AG09309 (cell line): ENCODE data around the gene CFAP97D1.

ENCODE experiments used
- DNase-seq: peaks from one replicate; pipeline ENCODE4 v3.0.0-alpha.2; 2010; ENCODE audit warnings: low read depth
- H3K4me3 ChIP-seq: 2 replicates; pipeline ENCODE4 v1.5.1; 2011; ENCODE audit warnings: mild to moderate bottlenecking, low read depth, low read length, moderate library complexity; ENCODE audit not compliant: control insufficient read depth
- TF ChIP-seq, protein P1 (sequence below): IDR thresholded peaks from 2 replicates; pipeline ENCODE4 v1.5.1; 2011; ENCODE audit warnings: mild to moderate bottlenecking, low read depth, low read length, inconsistent platforms; ENCODE audit not compliant: insufficient read depth, control insufficient read depth; ENCODE audit errors: missing control alignments

Gene CFAP97D1

GRCh38 chr17:43766413-43767052 is 13.7 kb upstream of the CFAP97D1 start:
- TF ChIP-seq, protein P1, sequence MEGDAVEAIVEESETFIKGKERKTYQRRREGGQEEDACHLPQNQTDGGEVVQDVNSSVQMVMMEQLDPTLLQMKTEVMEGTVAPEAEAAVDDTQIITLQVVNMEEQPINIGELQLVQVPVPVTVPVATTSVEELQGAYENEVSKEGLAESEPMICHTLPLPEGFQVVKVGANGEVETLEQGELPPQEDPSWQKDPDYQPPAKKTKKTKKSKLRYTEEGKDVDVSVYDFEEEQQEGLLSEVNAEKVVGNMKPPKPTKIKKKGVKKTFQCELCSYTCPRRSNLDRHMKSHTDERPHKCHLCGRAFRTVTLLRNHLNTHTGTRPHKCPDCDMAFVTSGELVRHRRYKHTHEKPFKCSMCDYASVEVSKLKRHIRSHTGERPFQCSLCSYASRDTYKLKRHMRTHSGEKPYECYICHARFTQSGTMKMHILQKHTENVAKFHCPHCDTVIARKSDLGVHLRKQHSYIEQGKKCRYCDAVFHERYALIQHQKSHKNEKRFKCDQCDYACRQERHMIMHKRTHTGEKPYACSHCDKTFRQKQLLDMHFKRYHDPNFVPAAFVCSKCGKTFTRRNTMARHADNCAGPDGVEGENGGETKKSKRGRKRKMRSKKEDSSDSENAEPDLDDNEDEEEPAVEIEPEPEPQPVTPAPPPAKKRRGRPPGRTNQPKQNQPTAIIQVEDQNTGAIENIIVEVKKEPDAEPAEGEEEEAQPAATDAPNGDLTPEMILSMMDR: peak; percentile 87
- DNase-seq: no peak
- H3K4me3 ChIP-seq: no peak overlapping the region

DNA sequence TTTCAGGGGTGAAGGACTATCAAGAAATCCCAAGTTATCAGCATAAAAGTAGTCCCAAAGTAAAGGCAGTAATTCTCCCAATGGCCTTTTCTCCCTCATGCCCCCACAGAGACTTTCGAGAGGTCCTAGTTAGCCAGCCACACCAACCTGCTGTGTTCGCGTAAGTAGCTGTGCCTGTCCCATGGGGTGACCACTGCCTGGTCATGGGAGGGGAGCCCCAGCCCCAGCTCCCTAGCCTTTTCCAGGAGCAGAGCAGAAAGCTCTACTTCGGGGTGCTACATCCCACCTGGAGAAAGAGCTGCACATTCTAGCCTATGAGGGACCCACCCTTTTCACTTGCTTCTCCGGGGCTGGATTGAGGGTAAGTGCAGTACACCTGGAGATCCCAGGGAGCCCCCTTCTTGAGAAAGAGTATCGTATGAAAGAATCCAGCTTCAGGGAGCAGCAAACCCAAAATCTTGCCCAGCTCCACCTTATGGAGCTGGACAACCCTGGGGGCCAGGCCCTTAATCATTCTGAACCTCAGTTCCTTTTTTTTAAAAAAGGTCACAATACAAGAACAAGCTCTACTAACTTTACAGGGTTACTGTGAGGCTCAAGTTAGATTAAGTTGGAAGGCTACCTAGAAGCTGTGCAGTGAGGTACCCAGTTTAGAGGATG is 13.1 kb upstream of the CFAP97D1 start:
- no peak for DNase-seq
- H3K4me3 ChIP-seq: no peak overlapping the region
- TF ChIP-seq, protein P1: no peak

GRCh38 chr17:43767713-43768059 is 12.5 kb upstream of the CFAP97D1 start:
- TF ChIP-seq, protein P1: no peak
- no peak overlapping the region for H3K4me3 ChIP-seq
- no peak for DNase-seq

DNA sequence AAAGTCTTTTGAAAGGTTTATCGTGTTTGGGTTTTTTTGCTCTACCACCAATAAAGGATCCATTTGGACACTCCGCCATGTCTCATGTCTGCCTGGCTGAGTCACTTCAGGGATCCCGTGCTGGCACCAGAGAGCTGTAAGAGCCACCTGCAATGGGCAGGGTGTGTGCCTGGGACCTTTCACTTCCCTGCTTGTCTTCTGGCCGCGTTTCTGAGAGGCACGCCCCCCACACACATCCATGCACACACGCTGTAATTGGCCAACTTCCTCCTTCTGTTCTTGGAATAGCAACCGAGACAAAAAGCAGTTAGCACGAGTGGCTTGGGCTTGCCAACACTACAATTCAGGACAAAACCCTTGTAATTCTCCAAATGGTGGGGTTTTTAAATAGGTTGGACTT is 11.9 kb upstream of the CFAP97D1 start:
- DNase-seq: no peak
- H3K4me3 ChIP-seq: no peak overlapping the region
- TF ChIP-seq, protein P1: no peak

GRCh38 chr17:43768943-43769342 is 11.3 kb upstream of the CFAP97D1 start:
- TF ChIP-seq, protein P1: no peak
- no peak overlapping the region for H3K4me3 ChIP-seq
- no peak for DNase-seq

- TF ChIP-seq, protein P1: no peak
- no peak for DNase-seq
- no peak overlapping the region for H3K4me3 ChIP-seq
Observed at GRCh38 chr17:43769426-43769825, 10.8 kb upstream of the CFAP97D1 start.

DNA sequence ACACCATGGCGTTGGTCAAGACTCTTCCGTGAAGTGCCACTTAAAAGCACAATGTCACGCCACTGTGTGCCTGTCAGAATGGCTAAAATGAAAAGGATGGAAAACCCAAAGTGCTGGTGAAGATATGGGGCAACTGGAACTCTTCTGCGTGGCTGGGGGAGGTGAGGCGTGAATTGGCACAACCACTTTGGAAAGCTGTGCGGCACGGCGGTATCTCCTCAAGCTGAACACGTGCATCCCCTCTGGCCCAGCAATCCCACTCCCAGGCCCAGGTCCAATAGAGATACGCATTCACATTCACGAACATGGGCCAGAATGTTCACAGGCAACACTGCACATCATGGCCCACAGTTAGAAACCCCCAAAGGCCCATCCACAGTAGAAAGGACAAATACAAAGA is 10.4 kb upstream of the CFAP97D1 start:
- TF ChIP-seq, protein P1: no peak
- no peak for DNase-seq
- no peak overlapping the region for H3K4me3 ChIP-seq
